Measurements from ENCODE around the gene TENM4. TPM values are rescaled to one million over a fixed set of nuclear protein-coding genes. Genes with fewer than 3 reads are reported as not detected.

Gene TENM4
- total RNA-seq, 2 donors from 2014 or later, result 2.6 to 6.8 TPM

DNA sequence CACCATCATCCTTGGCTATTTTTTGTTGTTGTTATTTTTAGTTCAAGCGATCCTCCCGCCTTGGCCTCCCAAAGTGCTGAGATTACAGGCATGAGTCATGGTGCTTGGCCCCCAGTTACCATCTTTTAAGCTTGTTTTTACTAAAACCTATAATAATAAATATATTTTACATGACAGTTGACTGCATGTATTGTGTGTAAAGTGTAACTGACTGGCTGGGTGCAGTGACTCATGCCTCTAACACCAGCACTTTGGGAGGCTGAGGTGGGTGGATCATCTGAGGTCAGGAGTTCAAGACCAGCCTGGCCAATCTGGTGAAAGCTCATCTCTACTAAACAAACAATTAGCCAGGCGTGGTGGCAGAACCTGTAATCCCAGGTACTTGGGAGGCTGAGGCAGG lies 386.2 kb downstream of the TENM4 start:
- H3K4me3 ChIP-seq, result no peak overlapping the region
- WGBS, result 85% methylated on average over 3 of the region's 3 CpGs
- no peaks in the 10 kb centered on the region for H3K9me3 ChIP-seq
- TF ChIP-seq POLR2AphosphoS5 (IDR thresholded peaks at IDR 0.05), result no peak
- no peak for TF ChIP-seq POLR2A (IDR thresholded peaks at IDR 0.05)
- TF ChIP-seq, protein P1, sequence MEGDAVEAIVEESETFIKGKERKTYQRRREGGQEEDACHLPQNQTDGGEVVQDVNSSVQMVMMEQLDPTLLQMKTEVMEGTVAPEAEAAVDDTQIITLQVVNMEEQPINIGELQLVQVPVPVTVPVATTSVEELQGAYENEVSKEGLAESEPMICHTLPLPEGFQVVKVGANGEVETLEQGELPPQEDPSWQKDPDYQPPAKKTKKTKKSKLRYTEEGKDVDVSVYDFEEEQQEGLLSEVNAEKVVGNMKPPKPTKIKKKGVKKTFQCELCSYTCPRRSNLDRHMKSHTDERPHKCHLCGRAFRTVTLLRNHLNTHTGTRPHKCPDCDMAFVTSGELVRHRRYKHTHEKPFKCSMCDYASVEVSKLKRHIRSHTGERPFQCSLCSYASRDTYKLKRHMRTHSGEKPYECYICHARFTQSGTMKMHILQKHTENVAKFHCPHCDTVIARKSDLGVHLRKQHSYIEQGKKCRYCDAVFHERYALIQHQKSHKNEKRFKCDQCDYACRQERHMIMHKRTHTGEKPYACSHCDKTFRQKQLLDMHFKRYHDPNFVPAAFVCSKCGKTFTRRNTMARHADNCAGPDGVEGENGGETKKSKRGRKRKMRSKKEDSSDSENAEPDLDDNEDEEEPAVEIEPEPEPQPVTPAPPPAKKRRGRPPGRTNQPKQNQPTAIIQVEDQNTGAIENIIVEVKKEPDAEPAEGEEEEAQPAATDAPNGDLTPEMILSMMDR (IDR thresholded peaks at IDR 0.05), result no peak
- H3K36me3 ChIP-seq, result no peaks in the 10 kb centered on the region
- intact Hi-C loops (cut with DNase I), result no loop called here
- no peak for DNase-seq (ENCODE audit: low spot score)
- no peaks in the 10 kb centered on the region for H3K4me1 ChIP-seq (replicated peaks)
- H3K27ac ChIP-seq, result no peak overlapping the region
- no peaks in the 10 kb centered on the region for H3K27me3 ChIP-seq (replicated peaks; ENCODE audit: insufficient read depth)

DNA sequence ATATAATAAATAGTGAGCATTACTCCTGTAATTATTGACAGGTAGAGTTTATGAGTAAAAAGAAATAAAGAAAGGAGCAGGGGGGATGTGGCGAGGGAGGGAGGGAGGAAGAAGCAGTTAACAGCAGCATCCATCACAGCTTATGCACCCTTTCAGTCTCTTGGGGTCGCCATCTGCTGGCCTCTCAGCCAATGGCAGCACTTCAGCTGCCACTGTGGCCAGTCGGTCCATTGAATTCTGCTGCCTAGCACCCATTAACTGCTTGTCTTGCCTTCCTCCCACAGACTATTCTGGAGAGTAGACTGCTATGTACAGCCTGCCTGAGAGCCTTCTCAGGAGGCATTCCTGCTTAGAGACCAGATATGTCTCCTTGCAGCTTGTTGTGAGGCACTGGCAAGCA lies 388.3 kb downstream of the TENM4 start:
- H3K9me3 ChIP-seq, result no peaks in the 10 kb centered on the region
- H3K4me1 ChIP-seq (replicated peaks), result no peaks in the 10 kb centered on the region
- no peak overlapping the region for H3K27ac ChIP-seq
- intact Hi-C loops (cut with DNase I), result no loop called here
- TF ChIP-seq POLR2AphosphoS5 (IDR thresholded peaks at IDR 0.05) (no peak), POLR2A (IDR thresholded peaks at IDR 0.05) (no peak)
- TF ChIP-seq, protein P1 (IDR thresholded peaks at IDR 0.05), result no peak
- H3K4me3 ChIP-seq, result no peak overlapping the region
- no peaks in the 10 kb centered on the region for H3K36me3 ChIP-seq
- WGBS, result 63% methylated on average over 3 of the region's 3 CpGs
- no peak for DNase-seq (ENCODE audit: low spot score)
- H3K27me3 ChIP-seq (replicated peaks; ENCODE audit: insufficient read depth), result no peaks in the 10 kb centered on the region

DNA sequence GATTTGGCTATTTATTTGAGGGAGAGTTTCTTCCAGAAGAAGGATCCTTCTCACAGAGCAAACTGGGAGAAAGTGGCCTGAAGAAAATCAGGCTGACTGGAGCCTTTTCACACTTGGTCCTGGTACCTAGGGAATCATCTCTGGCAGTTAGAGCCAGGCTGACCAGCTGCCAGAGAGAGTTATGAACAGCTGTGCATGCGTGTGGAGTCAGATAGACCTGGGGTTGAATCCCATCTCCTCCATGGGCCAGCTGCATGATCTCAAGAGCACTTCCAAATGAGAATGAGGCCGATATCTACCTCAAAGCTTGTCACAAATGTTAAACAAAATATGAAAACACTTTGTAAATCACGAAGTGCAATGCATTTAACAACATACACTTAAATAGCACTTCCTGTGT lies 390.0 kb downstream of the TENM4 start:
- H3K27ac ChIP-seq, result no peak overlapping the region
- H3K9me3 ChIP-seq, result no peaks in the 10 kb centered on the region
- DNase-seq (ENCODE audit: low spot score), result no peak
- TF ChIP-seq, protein P1 (IDR thresholded peaks at IDR 0.05), result no peak
- TF ChIP-seq POLR2AphosphoS5 (IDR thresholded peaks at IDR 0.05) (no peak), POLR2A (IDR thresholded peaks at IDR 0.05) (no peak)
- H3K27me3 ChIP-seq (replicated peaks; ENCODE audit: insufficient read depth), result no peaks in the 10 kb centered on the region
- WGBS, result 41% methylated on average over 3 of the region's 3 CpGs
- no peaks in the 10 kb centered on the region for H3K4me1 ChIP-seq (replicated peaks)
- H3K4me3 ChIP-seq, result no peak overlapping the region
- no peaks in the 10 kb centered on the region for H3K36me3 ChIP-seq
- intact Hi-C loops (cut with DNase I), result no loop called here

DNA sequence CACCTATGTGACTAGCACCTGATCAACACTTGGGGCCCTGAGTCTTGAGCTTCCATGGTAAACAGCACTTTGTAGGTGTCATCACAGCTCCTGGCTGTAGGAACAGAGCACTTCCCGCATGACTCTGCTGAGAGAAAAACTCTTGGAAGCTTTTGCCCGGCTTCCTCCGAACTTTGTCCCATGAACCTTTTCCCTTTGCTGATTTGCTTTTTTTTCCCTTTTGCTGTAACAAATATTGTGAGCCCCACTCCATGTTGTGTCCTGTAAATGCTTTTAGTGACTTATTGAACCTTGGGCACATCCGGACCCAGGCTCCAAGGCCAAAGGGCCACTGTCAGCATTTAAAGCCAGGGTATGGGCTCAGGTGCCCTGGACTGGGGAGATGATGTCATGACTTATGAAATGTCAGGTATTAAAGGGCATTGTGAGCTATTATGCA lies 391.1 kb downstream of the TENM4 start:
- Histone ChIP-seq H3K27ac (no peak overlapping the region), H3K4me3 (no peak overlapping the region), H3K9me3 (no peaks in the 10 kb centered on the region), H3K4me1 (replicated peaks) (no peaks in the 10 kb centered on the region), H3K27me3 (replicated peaks; ENCODE audit: insufficient read depth) (no peaks in the 10 kb centered on the region), H3K36me3 (no peaks in the 10 kb centered on the region)
- WGBS, result 97% methylated on average over 4 of the region's 4 CpGs
- no peak for DNase-seq (ENCODE audit: low spot score)
- intact Hi-C loops (cut with DNase I), result no loop called here
- TF ChIP-seq, protein P1 (IDR thresholded peaks at IDR 0.05), result no peak
- TF ChIP-seq POLR2A (IDR thresholded peaks at IDR 0.05) (no peak), POLR2AphosphoS5 (IDR thresholded peaks at IDR 0.05) (no peak)

DNA sequence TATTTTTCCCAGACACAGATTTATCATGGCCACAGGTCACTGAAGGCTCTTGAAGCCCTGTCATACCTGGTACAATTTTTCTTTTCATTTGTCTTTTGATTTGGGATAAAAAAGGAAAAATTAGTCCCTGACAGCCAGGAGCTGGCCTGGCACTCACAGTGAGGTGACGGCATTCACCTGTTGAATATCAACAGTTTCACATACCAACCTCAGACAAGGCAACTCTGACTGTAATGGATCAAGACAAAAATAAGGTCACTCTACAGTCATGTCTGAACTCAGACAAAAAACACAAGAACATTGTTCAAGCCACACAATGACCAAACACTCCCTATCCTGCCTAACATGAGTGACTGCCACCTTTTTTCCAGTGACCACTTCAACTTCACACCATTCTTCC lies 392.9 kb downstream of the TENM4 start:
- intact Hi-C loops (cut with DNase I), result no loop called here
- no peak overlapping the region for H3K4me3 ChIP-seq
- no peaks in the 10 kb centered on the region for H3K9me3 ChIP-seq
- no peak overlapping the region for H3K27ac ChIP-seq
- no peak for DNase-seq (ENCODE audit: low spot score)
- no peaks in the 10 kb centered on the region for H3K27me3 ChIP-seq (replicated peaks; ENCODE audit: insufficient read depth)
- no peaks in the 10 kb centered on the region for H3K36me3 ChIP-seq
- no peaks in the 10 kb centered on the region for H3K4me1 ChIP-seq (replicated peaks)
- WGBS, result 96% methylated on average over 1 of the region's 1 CpG
- TF ChIP-seq, protein P1 (IDR thresholded peaks at IDR 0.05), result no peak
- TF ChIP-seq POLR2AphosphoS5 (IDR thresholded peaks at IDR 0.05), result no peak
- no peak for TF ChIP-seq POLR2A (IDR thresholded peaks at IDR 0.05)
